GM21737 (cell line): Measurements from ENCODE around the gene TEPSIN.

ENCODE experiments used
- ATAC-seq: cut with Tn5 transposase; IDR thresholded peaks from one replicate; pipeline ENCODE4 v1.9.1; 2021; ENCODE audit warnings: mild to moderate bottlenecking, moderate library complexity; ENCODE audit not compliant: unreplicated experiment

Gene TEPSIN

DNA sequence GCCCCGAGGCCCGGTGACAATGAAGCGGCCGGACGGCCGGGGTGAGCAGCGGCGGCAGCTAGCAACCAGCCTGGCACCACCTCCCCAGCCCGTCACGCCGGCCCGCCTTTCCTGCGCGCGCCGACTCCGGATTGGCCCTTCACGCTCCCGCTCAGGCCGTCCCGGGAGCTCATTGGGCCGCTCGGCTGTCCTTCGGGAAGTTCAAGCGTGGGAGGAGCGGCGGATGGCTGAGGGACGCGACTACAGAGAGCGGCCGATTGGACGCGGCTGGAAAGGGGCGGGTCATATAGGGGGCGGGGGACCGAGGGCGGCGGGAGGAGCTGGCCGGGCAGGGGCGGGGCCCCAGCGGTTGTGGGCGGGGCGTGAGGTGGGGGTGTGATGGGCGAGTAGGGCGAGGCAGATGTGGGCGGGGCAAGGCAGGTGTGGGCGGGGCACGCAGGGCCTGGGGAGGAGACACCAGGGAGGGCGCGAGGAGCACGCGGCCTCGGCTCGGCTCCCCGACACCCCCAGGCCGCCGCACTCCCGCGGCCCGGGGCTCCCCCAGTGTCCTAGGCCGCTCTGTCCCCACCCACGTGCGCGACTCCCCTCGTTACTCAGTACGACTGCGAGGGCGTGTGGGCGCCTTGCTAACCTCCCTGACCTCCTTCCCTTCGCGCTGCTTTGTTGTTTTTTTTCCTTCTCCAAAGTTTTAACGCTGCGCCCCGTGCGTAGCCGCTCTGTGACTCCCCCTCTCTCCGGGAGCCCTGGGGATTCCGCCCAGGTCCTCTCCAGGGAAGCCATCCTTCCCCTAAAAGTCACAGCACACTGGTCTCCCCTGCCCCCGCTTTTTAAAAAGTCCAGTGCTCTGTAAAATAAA is 15.7 kb downstream of the TEPSIN start, which contains the start of gene CEP131:
CEP131 (minus strand) TSS at position 60 of the 856 bp plus-strand sequence. CDS start 2,909 bp downstream, outside the sequence.
- ATAC-seq: peak; percentile 92

DNA sequence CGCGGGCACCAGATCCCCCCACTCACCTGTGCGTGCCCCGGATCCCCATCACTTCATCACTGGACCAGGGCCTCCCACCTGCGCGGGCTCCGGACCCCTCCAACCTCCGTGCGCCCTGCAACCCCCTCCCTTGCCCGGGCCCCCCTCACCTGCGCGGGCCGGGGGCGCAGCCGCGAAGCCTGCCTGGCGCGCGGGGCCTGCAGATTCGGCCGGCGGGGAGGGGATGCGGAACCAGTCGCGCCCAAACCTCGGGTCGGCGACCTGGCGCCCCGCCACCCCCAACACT is 16.3 kb downstream of the TEPSIN start:
- no peak for ATAC-seq

- no peak for ATAC-seq
These were observed 16.8 kb downstream of the TEPSIN start for GRCh38 chr17:81221842-81222619.

DNA sequence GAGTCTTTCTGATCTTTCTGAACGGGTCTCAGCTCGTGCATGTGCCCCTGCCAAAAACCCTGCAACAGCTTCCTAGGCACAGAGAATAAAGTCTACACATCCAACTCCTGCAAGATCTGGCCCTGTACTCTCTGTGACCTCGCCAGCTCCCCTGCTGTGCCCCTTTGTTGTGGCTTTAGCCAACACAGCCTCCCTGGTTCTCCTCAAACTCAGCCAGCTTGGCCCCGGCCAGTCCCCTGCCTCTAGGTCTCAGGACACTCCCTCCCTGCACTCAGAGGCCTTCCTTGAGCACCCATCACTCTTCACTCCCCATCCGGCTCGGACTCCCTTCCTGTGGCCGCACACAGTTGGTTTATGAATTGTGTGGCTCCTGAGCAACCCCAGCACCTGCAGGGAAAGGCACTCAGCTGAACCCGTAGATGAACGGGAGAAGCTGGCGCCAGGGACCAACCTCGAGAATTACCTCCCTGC is 17.4 kb downstream of the TEPSIN start:
- no peak for ATAC-seq

- ATAC-seq: no peak
These were observed 19.2 kb downstream of the TEPSIN start for GRCh38 chr17:81219476-81220180.

GRCh38 chr17:81218991-81219390 is 19.9 kb downstream of the TEPSIN start:
- ATAC-seq: no peak

DNA sequence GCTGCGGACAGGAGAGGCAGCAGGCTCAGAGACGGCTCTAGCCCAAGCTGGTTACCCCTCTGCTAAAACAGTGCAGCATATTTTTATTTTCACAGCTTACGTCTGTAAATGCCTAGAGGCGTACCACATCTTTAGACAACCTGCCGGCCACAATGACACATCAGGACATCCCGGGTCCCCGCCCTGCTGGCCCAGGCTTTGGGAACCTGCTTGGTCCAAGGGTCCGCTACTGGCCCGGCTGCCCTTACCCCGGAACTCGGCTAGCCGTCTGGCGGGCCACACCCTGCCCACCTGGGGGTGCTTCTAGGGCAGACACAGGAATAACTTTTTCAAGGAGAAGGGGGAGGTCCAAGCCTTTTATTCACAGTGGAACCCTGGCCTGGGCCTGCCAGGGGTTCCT is 20.4 kb downstream of the TEPSIN start:
- ATAC-seq: no peak

- ATAC-seq: no peak
These were observed 21.4 kb downstream of the TEPSIN start for GRCh38 chr17:81217491-81217890.

DNA sequence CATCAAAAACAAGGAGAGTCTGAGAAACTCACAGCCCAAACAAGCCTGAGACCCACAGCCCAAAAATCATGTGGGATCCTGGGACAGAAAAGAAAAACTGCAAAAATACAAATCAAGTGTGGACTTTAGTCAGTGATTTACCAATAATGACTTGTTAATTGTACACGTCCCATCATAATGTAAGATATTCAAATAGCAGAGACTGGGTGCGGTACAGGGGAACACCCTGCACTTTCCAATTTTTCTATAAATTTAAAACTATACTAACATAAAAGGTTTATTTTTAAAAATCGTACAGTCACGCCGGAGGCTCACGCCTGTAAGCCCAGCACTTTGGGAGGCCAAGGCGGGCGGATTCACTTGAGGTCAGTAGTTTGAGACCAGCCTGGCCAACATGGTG is 24.9 kb downstream of the TEPSIN start:
- ATAC-seq: no peak

DNA sequence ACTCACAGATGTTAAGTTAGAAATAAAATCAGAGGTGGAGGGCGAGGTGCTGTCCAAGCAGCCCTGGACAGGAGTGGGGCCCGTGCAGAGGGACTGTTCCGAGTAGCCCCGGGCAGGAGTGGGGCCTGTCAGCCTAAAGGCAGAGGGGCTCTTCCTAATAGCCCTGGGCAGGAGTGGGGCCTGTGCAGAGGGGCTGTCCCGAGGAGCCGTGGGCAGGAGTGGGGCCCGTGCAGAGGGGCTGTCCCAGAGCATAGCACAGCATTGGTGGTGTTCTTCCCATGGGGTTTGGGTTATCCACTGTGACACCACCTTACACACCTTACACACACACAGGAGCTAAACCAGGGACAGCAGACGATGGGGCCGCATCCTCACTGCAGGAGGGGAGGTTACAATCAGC is 26.5 kb downstream of the TEPSIN start:
- no peak for ATAC-seq

- no peak for ATAC-seq
These were observed 28.0 kb downstream of the TEPSIN start for GRCh38 chr17:81210868-81211267.

- no peak for ATAC-seq
These were observed 28.4 kb downstream of the TEPSIN start for GRCh38 chr17:81210466-81210865.

DNA sequence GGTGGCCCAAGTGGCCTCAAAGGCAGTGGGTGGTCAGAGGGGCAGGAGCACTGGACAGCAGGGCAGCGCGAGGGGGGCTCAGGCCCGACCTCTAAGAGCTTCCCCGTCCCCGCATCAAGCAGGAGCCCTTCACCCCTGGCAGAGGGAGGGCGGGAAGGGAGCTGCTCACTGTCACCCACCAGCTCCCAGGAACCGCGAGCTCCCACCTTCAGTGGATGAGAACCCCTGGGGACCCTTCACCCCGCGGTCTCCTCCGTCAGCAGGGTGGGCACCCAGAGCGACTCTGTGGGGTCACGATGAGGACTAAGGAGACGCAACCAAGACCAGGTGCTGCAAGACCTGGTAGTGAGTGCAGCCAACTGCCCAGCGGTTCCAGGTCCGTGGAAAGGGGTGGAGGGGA is 29.7 kb downstream of the TEPSIN start:
- ATAC-seq: no peak

GRCh38 chr17:81208651-81209050 is 30.2 kb downstream of the TEPSIN start:
- no peak for ATAC-seq

GRCh38 chr17:81207610-81208581 is 31.0 kb downstream of the TEPSIN start:
- ATAC-seq: no peak

DNA sequence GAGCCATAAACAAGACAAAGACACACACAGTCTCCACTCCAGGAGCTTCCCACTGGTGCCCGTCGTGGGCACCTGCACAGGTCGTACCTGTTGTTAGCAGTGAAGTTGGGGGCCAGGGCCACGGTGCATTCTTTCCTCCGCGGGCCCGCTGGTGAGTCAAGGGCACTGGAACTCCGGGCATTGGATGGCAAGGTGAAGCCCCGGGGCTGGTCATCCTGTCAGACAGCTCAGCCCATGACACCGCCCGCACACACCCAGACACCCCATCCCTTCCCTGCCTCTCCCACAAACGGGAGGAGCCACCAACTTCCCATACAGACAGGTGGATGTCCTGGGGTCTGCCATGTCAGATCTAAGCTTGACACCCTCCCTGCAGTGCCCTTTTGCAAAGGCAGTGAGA is 32.2 kb downstream of the TEPSIN start:
- no peak for ATAC-seq

DNA sequence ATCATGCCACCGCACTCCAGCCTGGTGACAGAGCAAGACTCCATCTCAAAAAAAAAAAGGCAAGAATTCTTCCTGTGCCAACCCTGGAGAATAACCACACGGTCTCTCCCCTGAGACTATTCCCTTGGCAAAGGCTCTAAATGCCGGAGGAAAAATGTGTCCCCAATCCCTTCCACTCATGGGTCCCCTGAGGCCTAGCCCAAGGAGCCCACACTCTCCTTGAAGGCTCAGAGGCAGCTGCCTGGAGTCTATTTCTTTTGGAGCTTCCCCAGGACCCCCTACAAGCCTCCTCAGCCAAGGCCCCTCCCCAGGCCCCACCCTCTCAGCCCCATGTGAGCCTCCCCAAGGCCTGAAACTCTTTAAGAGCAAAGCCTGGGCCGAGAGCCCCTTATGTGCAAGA is 32.7 kb downstream of the TEPSIN start:
- ATAC-seq: no peak

DNA sequence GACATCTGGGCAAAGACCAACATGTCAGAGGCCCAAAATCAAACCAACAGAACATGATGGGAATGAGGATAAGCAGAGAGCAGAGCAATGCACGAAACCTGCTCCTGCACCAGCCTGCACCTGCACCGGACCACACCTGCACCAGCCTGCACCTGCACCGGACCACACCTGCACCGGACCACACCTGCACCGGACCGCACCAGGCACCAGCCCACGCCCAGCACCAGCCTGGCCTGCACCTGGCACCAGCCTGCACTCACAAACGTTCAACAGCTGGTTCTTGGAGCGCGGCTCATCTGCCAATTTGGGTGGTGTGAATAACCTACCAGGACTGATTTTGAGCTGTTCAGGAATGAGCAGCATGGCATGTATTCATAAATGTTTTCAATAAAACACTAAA is 34.3 kb downstream of the TEPSIN start:
- no peak for ATAC-seq

- no peak for ATAC-seq
These were observed 35.7 kb downstream of the TEPSIN start for GRCh38 chr17:81203136-81203535.

GRCh38 chr17:81202318-81202717 is 36.5 kb downstream of the TEPSIN start:
- no peak for ATAC-seq
